ENCODE results near the gene CCDC80.

The CCDC80 gene

DNA sequence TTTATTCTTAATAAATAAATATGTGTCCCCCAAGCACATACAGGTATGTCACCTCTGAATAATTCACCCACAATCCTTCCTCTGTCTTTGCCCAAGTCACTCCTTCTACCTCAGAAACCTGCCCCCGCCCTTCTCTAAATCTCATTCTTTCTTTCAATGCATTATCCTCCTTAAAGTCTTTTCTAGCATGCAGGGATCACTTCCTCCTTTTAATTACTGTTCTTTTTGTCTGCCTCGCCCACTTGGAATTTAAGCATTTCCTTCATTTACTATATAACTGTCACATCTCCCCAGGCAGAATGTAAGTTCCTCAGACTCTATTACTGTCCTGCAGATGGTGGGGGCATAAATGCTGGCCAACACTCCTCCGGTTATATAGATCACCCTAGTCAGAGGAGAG lies 7.8 kb downstream of the CCDC80 start:
- no peak for DNase-seq

DNA sequence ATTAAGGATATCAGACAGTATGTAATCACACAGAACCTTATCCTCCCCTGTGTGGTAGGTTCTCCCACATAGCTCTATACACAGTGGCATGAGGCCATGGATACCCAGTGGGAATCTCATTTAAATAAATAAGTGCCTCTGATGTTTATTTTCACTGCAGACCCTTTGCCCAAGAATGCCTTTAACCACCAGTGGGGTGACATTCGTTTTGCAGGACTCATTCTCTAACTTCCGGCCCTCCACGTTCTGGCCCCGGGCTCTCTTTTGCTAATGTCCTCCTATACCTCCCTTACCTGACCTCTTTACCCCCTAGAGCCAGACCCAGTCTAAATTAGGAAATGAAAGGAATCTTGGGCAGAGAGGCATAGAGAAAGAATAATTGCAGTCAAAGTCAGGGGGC lies 8.3 kb downstream of the CCDC80 start:
- DNase-seq, result no peak

DNA sequence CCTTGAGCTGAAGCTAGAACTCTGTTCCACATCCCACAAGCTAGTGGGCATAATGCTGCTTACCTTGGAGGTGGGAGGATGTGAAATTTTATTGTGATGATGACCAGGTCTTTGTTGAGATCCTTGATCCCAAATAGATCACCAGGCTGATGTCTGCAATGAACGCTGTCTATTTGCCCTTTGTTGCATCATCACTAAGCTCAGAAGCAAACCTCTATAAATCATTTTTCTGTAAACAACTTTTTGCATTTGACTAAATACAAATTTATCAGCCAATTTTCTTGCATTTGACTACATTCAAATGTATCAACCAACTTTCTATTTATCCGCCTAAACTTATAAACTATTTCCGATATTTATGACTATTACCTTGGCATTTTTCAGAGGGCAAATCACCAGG lies 9.7 kb downstream of the CCDC80 start:
- DNase-seq, result no peak

DNA sequence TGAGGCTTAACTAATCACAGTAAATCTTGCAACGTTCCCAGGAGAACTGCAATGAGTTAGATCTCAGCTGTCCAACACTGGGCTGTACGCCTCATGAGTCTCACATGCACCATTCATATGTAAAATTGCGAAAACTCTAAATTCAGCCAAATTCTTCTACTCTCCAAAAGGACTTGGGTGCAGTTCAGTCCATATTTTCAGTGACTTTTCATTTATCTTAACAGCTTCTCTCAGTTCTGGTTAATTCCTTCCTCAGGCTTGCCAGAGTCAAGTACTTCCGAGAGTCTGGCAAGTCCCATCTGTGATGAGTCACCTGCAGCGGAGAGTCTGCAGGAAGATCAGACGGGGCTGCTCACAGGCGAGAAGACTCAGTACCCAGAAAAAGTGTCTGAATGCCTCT lies 11.5 kb downstream of the CCDC80 start:
- no peak for DNase-seq

DNA sequence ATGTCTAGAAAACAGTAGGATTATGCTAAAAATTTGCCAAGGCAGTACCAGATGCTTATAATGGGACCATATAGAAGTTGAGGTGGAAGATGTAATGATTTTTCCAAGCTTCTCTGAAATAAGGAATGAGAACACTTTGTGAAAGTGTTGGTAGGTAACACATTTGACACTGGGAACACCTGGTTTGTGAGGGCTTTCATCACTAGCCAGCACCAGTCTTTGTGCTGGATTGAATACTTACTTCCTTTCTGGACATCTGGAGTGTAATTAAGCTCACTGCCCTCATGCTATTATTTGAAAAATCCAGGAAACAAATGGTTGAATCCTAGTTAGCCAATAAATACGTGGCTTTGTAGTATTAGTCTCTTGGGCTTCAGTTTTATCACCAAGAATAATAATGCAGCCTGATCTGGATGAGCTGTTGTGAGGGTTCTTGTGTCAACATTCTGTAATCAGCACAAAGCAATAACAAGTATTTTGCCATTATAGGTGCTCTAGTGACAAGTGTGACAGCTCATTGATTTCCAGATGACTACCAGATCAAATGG lies 12.9 kb downstream of the CCDC80 start:
- no peak for DNase-seq

DNA sequence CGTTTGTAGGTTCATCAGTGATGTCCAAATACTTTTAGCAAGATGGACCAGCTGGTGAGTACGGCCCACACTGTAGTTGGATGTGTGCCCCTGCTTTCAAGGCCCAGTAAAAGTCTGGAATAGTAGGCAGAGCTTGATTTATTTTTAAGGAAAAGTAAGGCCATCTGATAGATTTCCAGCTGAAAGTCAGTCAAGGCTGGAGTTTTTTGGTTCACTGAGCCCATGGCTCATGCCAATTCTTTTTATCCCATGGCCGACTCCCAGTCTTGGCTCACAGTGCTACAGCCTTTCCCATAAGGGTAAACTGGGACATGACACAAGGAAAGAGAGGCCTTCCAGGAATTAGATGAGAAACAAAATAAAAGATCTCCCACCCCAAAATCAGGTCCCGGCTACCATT lies 13.5 kb downstream of the CCDC80 start:
- no peak for DNase-seq

DNA sequence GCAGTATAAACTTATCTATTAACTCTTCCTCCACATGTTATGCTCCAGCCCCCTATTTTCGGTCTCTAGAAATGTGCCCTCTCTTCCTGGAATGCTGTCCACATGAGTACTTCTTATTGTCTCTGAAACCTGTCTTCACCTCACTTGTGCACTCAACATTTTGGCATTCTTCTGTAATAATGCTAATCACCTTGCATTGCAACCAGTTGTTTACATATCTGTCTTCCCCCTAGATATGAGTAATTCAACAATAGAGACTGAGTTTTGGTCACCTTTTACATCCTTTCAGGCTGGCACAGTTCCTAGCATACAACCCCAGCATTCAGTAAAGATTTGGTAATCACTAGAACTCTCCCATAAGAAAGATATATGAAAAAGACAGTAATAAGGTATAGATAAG lies 17.2 kb downstream of the CCDC80 start:
- DNase-seq, result no peak

DNA sequence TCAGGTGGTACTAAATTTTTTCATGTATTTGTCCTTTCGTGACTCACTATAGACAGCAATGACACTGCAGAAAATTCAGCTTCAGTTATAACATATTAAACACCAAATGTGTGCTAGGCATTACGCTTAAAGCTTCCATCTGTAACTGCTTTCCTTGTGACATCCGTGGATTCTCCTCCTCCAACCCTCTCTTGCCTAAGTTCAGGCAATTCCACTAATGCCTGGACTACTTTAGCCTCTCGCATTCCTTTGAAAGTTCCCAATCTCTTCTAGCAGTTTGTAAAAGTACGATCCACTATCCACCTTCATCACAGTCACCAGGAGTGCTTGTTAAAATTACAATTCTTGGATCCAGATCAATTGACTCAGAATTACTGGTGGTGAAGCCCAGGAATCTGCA lies 17.7 kb downstream of the CCDC80 start:
- no peak for DNase-seq

DNA sequence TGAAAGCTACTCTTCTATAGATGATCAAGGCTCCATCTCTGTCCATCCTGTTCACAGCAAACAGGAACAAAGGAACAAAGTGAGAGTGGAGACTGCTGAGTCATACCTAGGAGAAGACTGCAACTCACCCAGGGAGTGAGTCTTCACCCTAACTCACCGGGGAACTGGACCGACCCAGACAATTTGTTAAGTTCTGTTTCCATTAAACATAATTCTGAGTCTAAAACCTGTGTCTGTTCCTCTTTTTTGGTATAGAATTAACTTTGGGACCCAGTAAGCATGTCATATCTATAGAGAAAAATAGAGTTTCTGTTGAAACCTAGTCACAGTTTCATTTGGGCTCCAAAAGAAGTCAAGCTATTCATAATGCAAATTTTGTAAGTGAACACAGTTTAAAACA lies 21.6 kb downstream of the CCDC80 start:
- no peak for DNase-seq

DNA sequence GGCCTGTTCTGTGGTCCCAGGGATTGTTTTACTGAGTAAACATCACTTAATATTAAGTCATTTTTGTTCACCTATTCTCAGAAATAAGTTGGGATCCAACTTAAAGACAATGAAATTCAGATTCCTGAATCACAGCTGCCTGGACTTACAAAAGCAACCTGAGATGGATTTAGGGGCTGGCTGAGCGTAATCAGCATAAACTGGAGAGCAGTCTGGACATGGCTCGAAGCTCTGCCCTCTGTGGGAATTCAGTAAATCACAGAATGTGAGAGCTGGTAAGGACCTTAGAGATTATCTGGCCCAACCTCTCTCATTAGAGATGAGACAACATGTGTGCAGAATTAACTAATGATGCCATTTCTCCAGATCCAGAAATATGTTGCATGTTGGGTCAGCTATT lies 23.7 kb downstream of the CCDC80 start:
- no peak for DNase-seq

DNA sequence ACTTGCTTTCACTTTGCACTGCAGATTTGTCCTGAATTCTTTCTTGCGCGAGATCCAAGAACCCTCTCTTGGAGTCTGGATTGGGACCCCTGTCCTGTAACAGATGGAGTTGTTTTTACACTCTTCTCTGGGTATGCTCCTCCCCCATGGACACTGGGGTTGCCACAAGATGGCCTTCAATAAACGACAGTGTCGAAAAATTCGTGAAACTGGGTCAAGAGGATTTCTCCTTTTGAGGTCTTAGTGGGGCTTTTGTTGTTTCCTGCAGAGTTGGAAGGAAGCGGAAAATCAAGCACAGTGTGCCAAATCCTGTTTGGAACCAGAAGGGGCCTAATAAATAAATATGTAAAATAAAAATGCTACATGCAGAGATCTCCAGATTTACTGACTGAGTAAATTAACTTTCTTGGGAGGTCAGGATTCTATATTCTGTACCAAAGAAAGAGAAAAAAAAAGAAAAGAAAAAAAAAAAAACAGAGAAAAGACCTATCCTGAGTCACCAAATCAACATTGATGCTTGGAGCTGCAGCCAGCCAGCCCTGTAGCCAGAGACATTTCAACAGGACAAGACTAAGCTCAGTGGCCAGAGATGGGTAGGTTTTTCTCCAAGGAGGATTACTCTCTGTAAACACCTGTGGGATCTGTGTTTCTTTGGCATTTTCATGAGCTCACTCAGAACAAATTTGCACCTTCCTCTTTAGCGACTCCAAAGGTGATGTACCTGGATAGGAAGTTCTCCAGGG lies 24.8 kb downstream of the CCDC80 start:
- no peak for DNase-seq

DNA sequence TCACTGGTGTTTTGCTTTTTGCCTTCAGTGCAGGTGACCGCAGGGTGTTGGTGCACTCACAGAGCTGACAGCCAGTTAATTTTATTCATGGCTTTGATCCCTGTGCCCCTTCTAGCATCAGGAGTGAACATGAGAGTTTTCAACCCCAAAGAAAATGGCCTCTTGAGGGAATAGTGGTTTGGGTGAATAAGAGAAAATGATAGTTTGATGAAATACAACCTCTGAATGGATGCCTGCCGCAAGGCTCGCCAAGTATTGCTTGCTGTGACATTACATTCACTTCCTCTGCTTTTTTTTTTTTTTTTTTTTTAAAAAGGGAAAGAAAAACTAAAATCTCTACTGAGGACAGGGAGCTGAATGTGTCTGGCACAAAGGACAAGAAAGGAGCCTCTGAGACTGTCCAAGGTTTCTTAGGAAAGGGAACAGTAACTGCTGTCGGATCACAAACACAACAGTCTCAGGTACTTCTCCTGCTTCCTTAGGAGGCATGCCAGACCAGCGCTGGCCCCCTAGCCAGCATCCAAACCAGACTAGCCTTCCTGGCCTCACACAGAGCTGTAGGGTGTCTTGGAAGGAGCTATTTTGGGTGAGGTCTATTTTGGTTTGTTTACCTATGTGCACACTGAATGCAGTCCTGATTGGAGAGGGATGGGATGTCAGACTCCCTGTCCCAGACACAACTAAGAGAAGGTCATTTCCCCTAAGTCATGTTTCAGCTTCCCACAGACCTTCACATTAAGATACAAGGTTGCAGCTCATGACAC lies 29.0 kb downstream of the CCDC80 start:
- DNase-seq, result no peak

DNA sequence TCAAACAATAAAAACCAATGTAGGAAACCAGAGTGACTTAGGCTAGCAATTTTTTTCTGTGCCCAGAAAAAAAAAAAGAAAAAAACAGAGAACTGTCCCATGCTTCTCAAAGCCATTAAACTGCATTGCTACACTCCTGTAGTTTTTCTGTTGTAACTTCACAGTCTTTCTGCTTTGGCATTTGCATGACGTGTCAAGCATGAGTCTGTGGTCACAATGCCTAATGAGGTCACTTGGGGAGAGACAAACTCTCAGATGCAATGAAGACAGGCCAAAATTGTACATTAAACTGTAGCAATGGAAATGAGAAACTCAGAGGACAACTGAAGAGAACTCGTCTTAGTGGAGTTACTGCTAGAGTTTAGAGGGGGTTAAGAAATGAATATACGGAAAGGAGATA lies 30.8 kb downstream of the CCDC80 start:
- DNase-seq, result no peak

DNA sequence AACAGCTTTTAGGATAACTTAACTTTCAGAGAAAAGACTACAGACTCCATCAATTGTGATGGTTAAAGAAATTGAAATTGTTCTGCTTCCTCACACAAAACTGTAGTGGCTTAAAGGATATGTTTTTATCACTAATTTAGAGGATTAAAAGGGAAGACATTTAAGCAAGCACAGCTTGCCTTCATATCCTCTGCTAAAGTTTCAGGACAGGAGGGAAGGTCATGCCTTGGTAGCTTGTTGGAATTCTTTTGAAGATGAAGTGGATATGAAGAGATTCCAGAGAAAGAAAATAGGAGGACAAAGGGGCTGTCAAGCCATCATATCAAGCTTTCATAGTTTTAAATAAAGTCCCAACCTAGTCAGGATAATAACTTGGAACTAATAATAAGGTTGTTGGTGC lies 33.1 kb downstream of the CCDC80 start:
- no peak for DNase-seq

DNA sequence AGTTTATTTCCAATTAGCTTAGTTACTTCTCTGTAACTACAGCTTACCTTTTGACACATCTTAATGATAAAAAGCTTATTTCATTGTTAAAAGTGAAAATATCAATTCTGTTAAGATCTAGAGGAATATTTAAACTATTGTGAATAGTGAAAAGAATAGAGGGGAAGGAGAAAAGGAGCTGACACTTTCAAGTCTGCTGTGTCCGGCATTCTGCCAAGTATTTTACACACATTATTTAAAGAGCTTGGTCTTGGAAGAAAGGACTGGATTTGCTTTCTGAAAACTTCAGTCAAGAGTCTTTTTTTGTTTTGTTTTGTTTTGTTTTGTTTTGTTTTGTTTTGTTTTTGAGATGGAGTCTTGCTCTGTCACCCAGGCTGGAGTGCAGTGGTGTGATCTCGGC lies 34.8 kb downstream of the CCDC80 start:
- no peak for DNase-seq

DNA sequence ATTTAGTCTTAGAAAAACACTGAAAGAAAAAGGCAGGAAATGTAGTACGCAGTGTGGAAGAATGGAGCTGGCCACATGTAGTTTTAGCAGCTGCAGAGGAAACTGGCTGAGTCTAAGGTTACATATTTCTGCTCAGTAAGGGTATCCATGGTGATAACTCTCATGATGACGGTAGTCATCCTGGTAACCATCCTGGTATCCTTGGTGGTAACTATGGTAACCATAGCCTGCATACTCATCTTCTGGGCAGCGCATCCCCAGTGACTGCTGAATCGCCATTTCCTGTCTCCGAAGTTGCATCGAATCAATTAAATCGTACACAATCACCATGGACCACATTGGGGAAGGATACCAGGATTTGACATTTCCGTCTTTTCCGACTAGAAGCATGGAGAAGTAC lies 35.7 kb downstream of the CCDC80 start:
- no peak for DNase-seq

DNA sequence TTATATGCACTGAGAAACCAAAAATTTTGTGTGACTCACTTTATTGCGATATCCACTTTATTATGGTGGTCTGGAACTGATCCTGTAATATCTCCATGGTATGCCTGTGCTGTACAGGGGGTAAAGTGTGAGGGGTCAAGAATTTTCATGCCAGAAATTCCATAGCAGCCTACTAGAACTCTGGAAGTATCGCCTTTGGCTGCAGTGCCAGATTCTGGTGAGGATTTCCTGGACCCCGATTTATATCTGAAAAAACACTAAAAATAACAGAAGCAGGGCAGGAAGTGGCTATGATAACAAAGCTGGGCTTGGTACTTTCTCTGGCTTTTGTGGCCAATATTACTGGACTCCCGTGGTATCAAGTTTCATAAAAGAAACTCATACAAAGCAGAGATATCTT lies 36.4 kb downstream of the CCDC80 start:
- DNase-seq, result no peak

DNA sequence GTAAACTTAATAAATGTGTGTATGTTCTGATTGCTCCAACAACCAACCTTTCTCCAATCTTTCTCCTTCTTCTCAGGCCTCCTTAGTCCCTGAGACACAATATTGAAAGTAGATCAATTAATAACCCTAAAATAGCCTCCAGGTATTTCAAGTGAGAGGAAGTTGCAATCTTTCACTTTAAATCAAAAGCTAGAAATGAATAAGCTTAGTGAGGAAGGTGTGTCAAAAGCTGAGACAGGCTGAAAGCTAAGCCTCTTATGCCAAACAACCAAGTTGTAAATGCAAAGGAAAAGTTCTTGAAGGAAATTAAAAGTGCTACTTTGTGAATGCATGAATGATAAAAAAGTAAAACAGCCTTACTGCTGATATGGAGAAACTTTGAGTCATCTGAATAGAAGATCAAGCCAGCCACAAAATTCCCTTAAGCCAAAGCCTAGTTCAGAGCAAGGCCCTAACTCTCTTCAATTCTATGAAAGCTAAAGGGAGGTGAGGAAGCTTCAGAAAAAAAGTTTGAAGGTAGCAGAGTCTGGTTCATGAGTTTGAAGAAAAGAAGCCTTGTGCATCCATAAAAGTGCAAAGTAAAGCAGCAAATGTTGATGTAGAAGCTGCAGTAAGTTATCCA lies 38.6 kb downstream of the CCDC80 start:
- DNase-seq, result no peak

DNA sequence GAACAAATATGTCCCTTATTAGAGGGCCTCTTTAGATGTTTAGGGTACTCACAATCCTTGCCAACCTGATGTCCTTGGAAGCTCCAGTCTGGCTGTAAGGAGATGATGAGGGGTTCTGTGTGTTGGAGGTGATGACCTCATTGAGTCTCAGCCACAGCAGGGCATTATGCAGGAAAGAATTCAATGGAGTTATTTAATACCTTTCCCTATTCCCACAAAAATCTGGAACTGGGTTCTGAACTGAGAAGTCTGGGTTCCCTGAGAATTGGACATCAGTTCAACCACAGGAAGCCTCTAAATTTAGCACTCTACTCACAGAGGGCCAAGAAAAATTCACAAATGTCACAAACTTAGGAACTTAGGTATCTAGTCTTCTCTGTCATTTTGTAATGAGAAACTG lies 42.2 kb downstream of the CCDC80 start:
- no peak for DNase-seq

DNA sequence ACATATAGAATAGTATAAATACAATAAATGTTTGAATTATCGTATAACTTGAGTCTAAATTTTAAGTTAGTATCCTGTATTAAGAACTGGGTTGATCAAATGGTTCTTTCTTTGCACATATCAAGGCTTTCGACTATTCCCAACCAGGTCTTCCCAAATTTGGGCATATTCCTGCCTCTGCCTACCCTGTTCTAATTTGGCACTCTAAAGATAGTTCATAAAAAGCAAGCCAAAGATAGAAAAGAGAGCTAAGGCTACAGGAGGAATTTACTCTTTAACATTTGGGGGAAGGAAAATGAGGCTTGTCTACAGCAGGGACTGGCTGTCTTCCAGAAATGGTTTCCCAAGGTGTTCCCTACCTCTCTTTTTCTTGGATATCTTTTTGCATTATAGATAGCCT lies 43.0 kb downstream of the CCDC80 start:
- DNase-seq, result no peak

DNA sequence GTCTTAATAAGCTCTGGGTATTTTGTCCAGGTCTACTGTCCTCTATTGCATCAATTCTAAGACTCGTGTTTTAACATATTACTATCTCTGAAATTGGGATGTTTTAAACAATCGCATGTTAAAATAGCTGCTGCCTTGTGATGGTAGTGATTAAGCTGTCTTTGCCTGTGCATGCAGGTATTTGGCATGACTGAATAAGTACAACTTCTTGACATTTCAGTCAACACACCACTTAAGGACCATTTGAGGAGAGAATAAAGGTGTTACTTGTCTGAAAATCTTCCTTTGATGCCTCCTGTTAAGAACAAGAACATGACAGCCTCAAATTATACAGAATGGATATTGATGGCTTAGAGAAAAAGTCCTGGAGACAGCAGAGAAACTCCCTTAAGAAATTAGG lies 46.1 kb downstream of the CCDC80 start:
- DNase-seq, result no peak

DNA sequence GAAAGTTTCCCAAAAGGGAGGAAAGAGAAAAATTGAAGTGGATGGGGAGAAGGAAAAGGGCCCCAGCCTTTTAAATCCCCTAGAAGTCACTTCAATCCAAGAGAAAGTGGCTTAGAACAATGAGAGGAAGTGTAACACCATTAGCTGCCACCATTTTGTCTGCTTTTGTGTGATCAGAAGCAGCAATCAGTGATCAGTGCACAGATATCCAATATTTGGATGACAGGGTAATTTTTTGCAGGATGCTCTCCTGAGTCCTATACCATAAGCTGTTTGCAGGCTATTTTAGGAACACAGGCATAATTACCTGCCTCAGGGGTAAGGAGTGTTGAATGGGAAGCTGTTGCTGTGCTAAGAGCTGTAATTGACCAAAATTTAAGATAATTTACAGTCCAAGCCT lies 47.7 kb downstream of the CCDC80 start:
- DNase-seq, result no peak

DNA sequence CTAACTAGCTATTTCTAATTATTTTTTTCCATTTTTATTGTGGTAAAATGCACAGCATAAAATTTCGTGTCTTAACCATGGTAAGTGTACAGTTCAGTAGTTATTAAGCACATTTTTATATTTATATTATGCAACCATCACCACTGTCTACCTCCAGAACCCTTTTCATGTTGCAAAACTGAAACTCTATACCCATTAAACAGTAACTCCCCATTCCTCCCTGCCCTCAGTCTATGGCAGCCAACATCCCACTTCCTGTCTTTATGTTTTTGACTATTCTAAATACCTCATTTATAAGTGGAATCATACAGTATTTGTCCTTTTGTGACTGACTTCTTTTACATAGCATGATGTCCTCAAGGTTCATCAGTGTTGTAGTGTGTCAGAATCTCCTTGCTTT lies 53.6 kb downstream of the CCDC80 start:
- no peak for DNase-seq

DNA sequence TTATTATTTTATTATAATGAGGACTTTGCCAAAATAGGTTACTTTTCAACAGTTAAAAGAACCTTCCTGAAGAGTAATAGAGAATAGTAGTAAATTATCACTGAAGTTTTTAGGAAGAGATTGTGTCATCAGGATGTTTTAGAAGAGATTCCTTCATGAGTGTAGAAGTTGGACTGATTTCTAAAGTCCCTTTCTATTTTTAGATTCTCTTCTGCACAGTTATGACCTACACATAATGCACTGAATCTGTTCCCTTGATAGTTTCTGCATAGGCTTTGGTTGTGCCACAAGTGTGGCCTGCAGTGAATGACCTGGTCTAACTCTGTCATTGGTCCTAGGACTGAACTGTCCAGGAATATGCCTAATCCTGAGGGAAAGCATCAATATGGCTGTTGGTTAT lies 55.2 kb downstream of the CCDC80 start:
- DNase-seq, result no peak

All from NCI-H1436 (cell line).